Cardiac muscle cell (in vitro differentiated cells and primary cell): Measurements from ENCODE around the gene IL1RAPL2. TPM values are rescaled to one million over a fixed set of nuclear protein-coding genes. Genes with fewer than 3 reads are reported as not detected.

Experiments used
- DNase-seq, 2 donors: peaks; one replicate each; pipeline versions ENCODE4 v3.0.0 to v3.0.0-alpha.2; 2010 to 2017; ENCODE audit warnings: low read depth in 1 of 2, low spot score in 1 of 2
- H3K27ac ChIP-seq: fragments of 200-600 bp; sonication (generic); 2 replicates; pipeline ENCODE4 v1.5.1; 2016
- H3K27me3 ChIP-seq: fragments of 200-600 bp; sonication (generic); 2 replicates; pipeline ENCODE4 v1.6.0; 2016; ENCODE audit warnings: control low read depth
- H3K36me3 ChIP-seq: fragments of 200-600 bp; sonication (generic); 2 replicates; pipeline ENCODE4 v1.5.1; 2016; ENCODE audit warnings: control low read depth
- H3K4me1 ChIP-seq: fragments of 200-600 bp; sonication (generic); 2 replicates; pipeline ENCODE4 v1.8.1; 2017; ENCODE audit warnings: low read depth, mild to moderate bottlenecking, mixed run types
- H3K4me3 ChIP-seq: fragments of 200-600 bp; sonication (generic); 2 replicates; pipeline ENCODE4 v1.5.1; 2016; ENCODE audit warnings: mild to moderate bottlenecking
- H3K9me3 ChIP-seq: fragments of 200-600 bp; sonication (generic); 2 replicates; pipeline ENCODE4 v1.5.1; 2017; ENCODE audit warnings: low read depth, mild to moderate bottlenecking, control low read depth
- CTCF ChIP-seq: IDR thresholded peaks from 2 replicates; pipeline ENCODE4 v1.5.1; 2012; ENCODE audit warnings: low read depth, mild to moderate bottlenecking, low read length
- polyA plus RNA-seq: library from polyadenylated mRNA; unstranded; fragments of >200 nt; fragmentation: Nextera tagmentation; extraction: Ambion mirVana; gene quantifications from 2 replicates; pipeline ENCODE4 v1.2.1, GENCODE V29; 2016
- total RNA-seq: library from RNA; depleted of rRNA; stranded (reverse); fragments of >200 nt; gene quantifications from 2 replicates; pipeline ENCODE4 v1.2.3, GENCODE V29; 2016

IL1RAPL2 gene
- total and polyA plus RNA-seq, 2 experiments from 2014 or later = not detected

GRCh38 chrX:105134273-105134672 lies 568.3 kb downstream of the IL1RAPL2 start:
- H3K27ac ChIP-seq = no peak overlapping the region
- H3K9me3 ChIP-seq = no peaks in the 10 kb centered on the region
- peaks cover 84% of the 10 kb centered on the region for H3K27me3 ChIP-seq
- H3K4me3 ChIP-seq = no peak overlapping the region
- H3K36me3 ChIP-seq = no peaks in the 10 kb centered on the region
- no peak for DNase-seq
- TF ChIP-seq CTCF = no peak
- H3K4me1 ChIP-seq = peaks cover 5% of the 10 kb centered on the region

- Histone ChIP-seq H3K36me3 (no peaks in the 10 kb centered on the region), H3K4me3 (no peak overlapping the region), H3K27ac (no peak overlapping the region), H3K27me3 (peaks cover 99% of the 10 kb centered on the region), H3K4me1 (no peaks in the 10 kb centered on the region), H3K9me3 (no peaks in the 10 kb centered on the region)
- no peak for TF ChIP-seq CTCF
- no peak for DNase-seq
These were observed 570.8 kb downstream of the IL1RAPL2 start for GRCh38 chrX:105136786-105137185.

GRCh38 chrX:105150036-105150435 lies 584.0 kb downstream of the IL1RAPL2 start:
- no peaks in the 10 kb centered on the region for H3K36me3 ChIP-seq
- H3K4me1 ChIP-seq = no peaks in the 10 kb centered on the region
- no peak overlapping the region for H3K4me3 ChIP-seq
- peaks cover 33% of the 10 kb centered on the region for H3K27me3 ChIP-seq
- DNase-seq = no peak
- no peak overlapping the region for H3K27ac ChIP-seq
- no peak for TF ChIP-seq CTCF
- H3K9me3 ChIP-seq = no peaks in the 10 kb centered on the region

GRCh38 chrX:105150557-105150956 lies 584.6 kb downstream of the IL1RAPL2 start:
- no peak overlapping the region for H3K4me3 ChIP-seq
- no peak for TF ChIP-seq CTCF
- peaks cover 34% of the 10 kb centered on the region for H3K27me3 ChIP-seq
- H3K9me3 ChIP-seq = no peaks in the 10 kb centered on the region
- H3K36me3 ChIP-seq = no peaks in the 10 kb centered on the region
- H3K4me1 ChIP-seq = no peaks in the 10 kb centered on the region
- no peak overlapping the region for H3K27ac ChIP-seq
- DNase-seq = no peak

- H3K36me3 ChIP-seq = no peaks in the 10 kb centered on the region
- no peaks in the 10 kb centered on the region for H3K9me3 ChIP-seq
- H3K4me1 ChIP-seq = no peaks in the 10 kb centered on the region
- no peak for TF ChIP-seq CTCF
- no peak for DNase-seq
- H3K27me3 ChIP-seq = peaks cover 46% of the 10 kb centered on the region
- H3K4me3 ChIP-seq = no peak overlapping the region
- H3K27ac ChIP-seq = no peak overlapping the region
These were observed 601.2 kb downstream of the IL1RAPL2 start for GRCh38 chrX:105167233-105167632.

- Histone ChIP-seq H3K36me3 (no peaks in the 10 kb centered on the region), H3K9me3 (no peaks in the 10 kb centered on the region), H3K27me3 (peaks cover 34% of the 10 kb centered on the region), H3K4me3 (no peak overlapping the region), H3K4me1 (no peaks in the 10 kb centered on the region), H3K27ac (no peak overlapping the region)
- DNase-seq = no peak
- TF ChIP-seq CTCF = no peak
These were observed 602.6 kb downstream of the IL1RAPL2 start for GRCh38 chrX:105168577-105168976.
